ENCODE results near the gene PSME1.

The PSME1 gene

GRCh38 chr14:24094841-24095270 is 41.1 kb upstream of the PSME1 start:
- FAIRE-seq = no peak
- no peak for DNase-seq (ENCODE audit: insufficient read length, low spot score)
- no peak for TF ChIP-seq SPI1 (IDR thresholded peaks at IDR 0.05; ENCODE audit: low read depth, low read length)
- no peak for TF ChIP-seq POU2F2 (IDR thresholded peaks at IDR 0.05; ENCODE audit: low read depth, low read length)
- TF ChIP-seq POLR2AphosphoS5 (IDR thresholded peaks at IDR 0.05; ENCODE audit: low read depth, low read length) = no peak

- TF ChIP-seq POLR2AphosphoS5 (IDR thresholded peaks at IDR 0.05; ENCODE audit: low read depth, low read length) = peak; percentile 98
- TF ChIP-seq POU2F2 (IDR thresholded peaks at IDR 0.05; ENCODE audit: low read depth, low read length) = peak; percentile 92
- TF ChIP-seq PAX5 (IDR thresholded peaks at IDR 0.05; ENCODE audit: insufficient read depth, low read length, severe bottlenecking) = no peak
- no peak for TF ChIP-seq SPI1 (IDR thresholded peaks at IDR 0.05; ENCODE audit: low read depth, low read length)
- peak; percentile 98 for TF ChIP-seq TAF1 (IDR thresholded peaks at IDR 0.05; ENCODE audit: low read depth, low read length)
- peak; percentile 98 for TF ChIP-seq POLR2A (IDR thresholded peaks at IDR 0.05; ENCODE audit: low read depth, low read length)
- peak; percentile 87 for FAIRE-seq
- DNase-seq (ENCODE audit: insufficient read length, low spot score) = peak; percentile 90
Observed at GRCh38 chr14:24095271-24096068, 40.5 kb upstream of the PSME1 start.

GRCh38 chr14:24096545-24097181 is 39.3 kb upstream of the PSME1 start:
- DNase-seq (ENCODE audit: insufficient read length, low spot score) (no peak), FAIRE-seq (peak; percentile 26)
- TF ChIP-seq POU2F2 (IDR thresholded peaks at IDR 0.05; ENCODE audit: low read depth, low read length) = no peak
- no peak for TF ChIP-seq TAF1 (IDR thresholded peaks at IDR 0.05; ENCODE audit: low read depth, low read length)
- TF ChIP-seq SPI1 (IDR thresholded peaks at IDR 0.05; ENCODE audit: low read depth, low read length) = no peak
- TF ChIP-seq POLR2AphosphoS5 (IDR thresholded peaks at IDR 0.05; ENCODE audit: low read depth, low read length) = no peak
- no peak for TF ChIP-seq PAX5 (IDR thresholded peaks at IDR 0.05; ENCODE audit: insufficient read depth, low read length, severe bottlenecking)
- TF ChIP-seq POLR2A (IDR thresholded peaks at IDR 0.05; ENCODE audit: low read depth, low read length) = no peak

GRCh38 chr14:24098229-24098926 is 37.6 kb upstream of the PSME1 start:
- DNase-seq (ENCODE audit: insufficient read length, low spot score) (no peak), FAIRE-seq (no peak)
- TF ChIP-seq POU2F2 (IDR thresholded peaks at IDR 0.05; ENCODE audit: low read depth, low read length) = no peak
- no peak for TF ChIP-seq POLR2AphosphoS5 (IDR thresholded peaks at IDR 0.05; ENCODE audit: low read depth, low read length)
- no peak for TF ChIP-seq PAX5 (IDR thresholded peaks at IDR 0.05; ENCODE audit: insufficient read depth, low read length, severe bottlenecking)
- TF ChIP-seq POLR2A (IDR thresholded peaks at IDR 0.05; ENCODE audit: low read depth, low read length) = no peak
- no peak for TF ChIP-seq TAF1 (IDR thresholded peaks at IDR 0.05; ENCODE audit: low read depth, low read length)
- no peak for TF ChIP-seq SPI1 (IDR thresholded peaks at IDR 0.05; ENCODE audit: low read depth, low read length)

- FAIRE-seq (no peak), DNase-seq (ENCODE audit: insufficient read length, low spot score) (no peak)
Observed at GRCh38 chr14:24098927-24099813, 36.8 kb upstream of the PSME1 start.

GRCh38 chr14:24100197-24100981 is 35.6 kb upstream of the PSME1 start:
- DNase-seq (ENCODE audit: insufficient read length, low spot score) = no peak
- FAIRE-seq = no peak
- TF ChIP-seq POLR2AphosphoS5 (IDR thresholded peaks at IDR 0.05; ENCODE audit: low read depth, low read length) = no peak
- no peak for TF ChIP-seq PAX5 (IDR thresholded peaks at IDR 0.05; ENCODE audit: insufficient read depth, low read length, severe bottlenecking)
- no peak for TF ChIP-seq SPI1 (IDR thresholded peaks at IDR 0.05; ENCODE audit: low read depth, low read length)
- TF ChIP-seq POLR2A (IDR thresholded peaks at IDR 0.05; ENCODE audit: low read depth, low read length) = no peak
- no peak for TF ChIP-seq TAF1 (IDR thresholded peaks at IDR 0.05; ENCODE audit: low read depth, low read length)
- TF ChIP-seq POU2F2 (IDR thresholded peaks at IDR 0.05; ENCODE audit: low read depth, low read length) = no peak

More at GRCh38 chr14:24098927-24099813, 36.8 kb upstream of the PSME1 start:
- TF ChIP-seq SPI1 (IDR thresholded peaks at IDR 0.05; ENCODE audit: low read depth, low read length) = no peak
- TF ChIP-seq POLR2AphosphoS5 (IDR thresholded peaks at IDR 0.05; ENCODE audit: low read depth, low read length) = no peak
- no peak for TF ChIP-seq PAX5 (IDR thresholded peaks at IDR 0.05; ENCODE audit: insufficient read depth, low read length, severe bottlenecking)
- no peak for TF ChIP-seq POU2F2 (IDR thresholded peaks at IDR 0.05; ENCODE audit: low read depth, low read length)
- no peak for TF ChIP-seq POLR2A (IDR thresholded peaks at IDR 0.05; ENCODE audit: low read depth, low read length)
- TF ChIP-seq TAF1 (IDR thresholded peaks at IDR 0.05; ENCODE audit: low read depth, low read length) = no peak

- no peak for DNase-seq (ENCODE audit: insufficient read length, low spot score)
- TF ChIP-seq POLR2A (IDR thresholded peaks at IDR 0.05; ENCODE audit: low read depth, low read length) (no peak), PAX5 (IDR thresholded peaks at IDR 0.05; ENCODE audit: insufficient read depth, low read length, severe bottlenecking) (no peak), SPI1 (IDR thresholded peaks at IDR 0.05; ENCODE audit: low read depth, low read length) (no peak), TAF1 (IDR thresholded peaks at IDR 0.05; ENCODE audit: low read depth, low read length) (no peak), POLR2AphosphoS5 (IDR thresholded peaks at IDR 0.05; ENCODE audit: low read depth, low read length) (no peak), POU2F2 (IDR thresholded peaks at IDR 0.05; ENCODE audit: low read depth, low read length) (no peak)
- no peak for FAIRE-seq
Observed at GRCh38 chr14:24100982-24101494, 35.0 kb upstream of the PSME1 start.

Data from GM12891 (cell line).